ENCODE data around the gene MARK3. TPM values are rescaled to one million over a fixed set of nuclear protein-coding genes. Genes with fewer than 3 reads are reported as not detected.
A peak's percentile ranks its signal among the peaks of the same experiment; 100 is the strongest.

MARK3 gene
- total RNA-seq, 4 donors from 2014 or later: 50.7 to 111 (median 89.1) TPM

- Histone ChIP-seq H3K9me3 (no peaks in the 10 kb centered on the region), H3K4me1 (peaks cover 0 to 11% of the 10 kb centered on the region in 2 donors), H3K27me3 (no peaks in the 10 kb centered on the region), H3K27ac (no peak overlapping the region), H3K36me3 (no peaks in the 10 kb centered on the region), H3K4me3 (no peak overlapping the region)
- DNase-seq: no peak
- TF ChIP-seq POLR2A (IDR thresholded peaks at IDR 0.05) (no peak), CTCF (IDR thresholded peaks at IDR 0.05) (no peak)
- intact Hi-C loops (cut with DNase I; ENCODE audit: low total_unique reads): no loop called here
These were observed 45.1 kb downstream of the MARK3 start for GRCh38 chr14:103430358-103430757.

- intact Hi-C loops (cut with DNase I; ENCODE audit: low total_unique reads): no loop called here
- TF ChIP-seq CTCF (IDR thresholded peaks at IDR 0.05) (no peak), POLR2A (IDR thresholded peaks at IDR 0.05) (no peak)
These were observed 47.4 kb downstream of the MARK3 start for GRCh38 chr14:103432627-103433026.

GRCh38 chr14:103433916-103434563 lies 48.8 kb downstream of the MARK3 start:
- Histone ChIP-seq H3K27ac (peak overlapping the region in 1 of 2 donors; percentile 18), H3K4me1 (peaks cover 0 to 4% of the 10 kb centered on the region in 2 donors), H3K9me3 (no peaks in the 10 kb centered on the region), H3K4me3 (no peak overlapping the region), H3K36me3 (no peaks in the 10 kb centered on the region), H3K27me3 (no peaks in the 10 kb centered on the region)
- intact Hi-C loops (cut with DNase I; ENCODE audit: low total_unique reads): no loop called here
- TF ChIP-seq POLR2A (IDR thresholded peaks at IDR 0.05) (no peak), CTCF (IDR thresholded peaks at IDR 0.05) (no peak)
- no peak for DNase-seq

More at GRCh38 chr14:103432627-103433026, 47.4 kb downstream of the MARK3 start:
- Histone ChIP-seq H3K9me3 (no peaks in the 10 kb centered on the region), H3K4me3 (no peak overlapping the region), H3K27ac (no peak overlapping the region), H3K4me1 (peaks cover 0 to 11% of the 10 kb centered on the region in 2 donors), H3K27me3 (no peaks in the 10 kb centered on the region), H3K36me3 (no peaks in the 10 kb centered on the region)
- DNase-seq: no peak

GRCh38 chr14:103434868-103435442 lies 49.7 kb downstream of the MARK3 start:
- no peaks in the 10 kb centered on the region for H3K27me3 ChIP-seq
- no peak for DNase-seq
- no peak overlapping the region for H3K4me3 ChIP-seq
- H3K36me3 ChIP-seq: no peaks in the 10 kb centered on the region
- no peaks in the 10 kb centered on the region for H3K9me3 ChIP-seq
- TF ChIP-seq POLR2A (IDR thresholded peaks at IDR 0.05): no peak
- no peak for TF ChIP-seq CTCF (IDR thresholded peaks at IDR 0.05)
- intact Hi-C loops (cut with DNase I; ENCODE audit: low total_unique reads): no loop called here
- no peaks in the 10 kb centered on the region for H3K4me1 ChIP-seq
- no peak overlapping the region for H3K27ac ChIP-seq

- Histone ChIP-seq H3K27me3 (no peaks in the 10 kb centered on the region), H3K4me3 (no peak overlapping the region), H3K27ac (no peak overlapping the region), H3K9me3 (no peaks in the 10 kb centered on the region), H3K4me1 (no peaks in the 10 kb centered on the region), H3K36me3 (no peaks in the 10 kb centered on the region)
- intact Hi-C loops (cut with DNase I; ENCODE audit: low total_unique reads): no loop called here
- TF ChIP-seq POLR2A (IDR thresholded peaks at IDR 0.05) (no peak), CTCF (IDR thresholded peaks at IDR 0.05) (no peak)
- no peak for DNase-seq
These were observed 51.3 kb downstream of the MARK3 start for GRCh38 chr14:103436533-103436932.
